Measurements from ENCODE around the gene SLC26A9. TPM values are rescaled to one million over a fixed set of nuclear protein-coding genes. Genes with fewer than 3 reads are reported as not detected.

SLC26A9 gene
- total and polyA plus RNA-seq, 2 experiments from 2014 or later = not detected

DNA sequence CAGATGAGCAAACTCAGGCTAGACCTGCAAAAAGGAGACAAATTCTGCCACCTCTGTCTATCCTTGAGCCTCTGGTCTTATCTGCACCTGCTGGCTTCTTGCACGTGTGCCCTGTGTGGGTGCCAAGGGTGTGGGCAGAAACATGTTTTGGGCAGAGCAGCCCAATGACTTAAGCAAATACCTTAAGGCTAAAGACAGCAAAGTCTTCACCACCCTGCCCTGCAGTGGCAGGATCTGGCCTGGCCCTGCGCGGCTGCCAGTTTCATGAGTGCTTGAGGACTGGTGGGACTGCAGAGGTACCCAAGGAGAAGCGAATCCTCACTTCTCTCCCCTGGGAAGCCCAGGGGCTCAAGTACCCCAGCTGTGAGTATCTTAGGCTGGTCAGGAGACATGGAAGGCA, 3.8 kb upstream of the SLC26A9 start:
- Histone ChIP-seq H3K27me3 (ENCODE audit: insufficient read depth) (no peaks in the 10 kb centered on the region), H3K4me1 (ENCODE audit: insufficient read depth) (no peaks in the 10 kb centered on the region), H3K36me3 (ENCODE audit: insufficient read depth) (no peaks in the 10 kb centered on the region), H4K20me1 (replicated peaks; ENCODE audit: insufficient read depth) (no peaks in the 10 kb centered on the region), H3F3A (replicated peaks; ENCODE audit: low read depth) (no peaks in the 10 kb centered on the region), H2AFZ (no peak overlapping the region), H3K79me2 (replicated peaks; ENCODE audit: insufficient read depth) (no peaks in the 10 kb centered on the region), H3K9me2 (ENCODE audit: insufficient read depth) (no peaks in the 10 kb centered on the region), H3K4me2 (no peak overlapping the region), H3K27ac (ENCODE audit: low read depth) (no peak overlapping the region), H3K4me3 (no peak overlapping the region)
- no peaks in the 10 kb centered on the region for H3K4me1 Mint-ChIP-seq
- no peak for ATAC-seq
- peaks cover 2% of the 10 kb centered on the region for H3K27me3 Mint-ChIP-seq (ENCODE audit: insufficient read depth, low read depth, poor library complexity)
- TF ChIP-seq NANOG (IDR thresholded peaks at IDR 0.05; ENCODE audit: borderline replicate concordance) = no peak
- no peak for TF ChIP-seq ZNF331 (CRISPR knock-in tag; IDR thresholded peaks at IDR 0.05; ENCODE audit: low read depth)
- no peak for TF ChIP-seq JUNB (IDR thresholded peaks at IDR 0.05; ENCODE audit: unreplicated experiment)
- TF ChIP-seq STAT1 (IDR thresholded peaks at IDR 0.05; ENCODE audit: unreplicated experiment) = no peak
- TF ChIP-seq, protein P1, sequence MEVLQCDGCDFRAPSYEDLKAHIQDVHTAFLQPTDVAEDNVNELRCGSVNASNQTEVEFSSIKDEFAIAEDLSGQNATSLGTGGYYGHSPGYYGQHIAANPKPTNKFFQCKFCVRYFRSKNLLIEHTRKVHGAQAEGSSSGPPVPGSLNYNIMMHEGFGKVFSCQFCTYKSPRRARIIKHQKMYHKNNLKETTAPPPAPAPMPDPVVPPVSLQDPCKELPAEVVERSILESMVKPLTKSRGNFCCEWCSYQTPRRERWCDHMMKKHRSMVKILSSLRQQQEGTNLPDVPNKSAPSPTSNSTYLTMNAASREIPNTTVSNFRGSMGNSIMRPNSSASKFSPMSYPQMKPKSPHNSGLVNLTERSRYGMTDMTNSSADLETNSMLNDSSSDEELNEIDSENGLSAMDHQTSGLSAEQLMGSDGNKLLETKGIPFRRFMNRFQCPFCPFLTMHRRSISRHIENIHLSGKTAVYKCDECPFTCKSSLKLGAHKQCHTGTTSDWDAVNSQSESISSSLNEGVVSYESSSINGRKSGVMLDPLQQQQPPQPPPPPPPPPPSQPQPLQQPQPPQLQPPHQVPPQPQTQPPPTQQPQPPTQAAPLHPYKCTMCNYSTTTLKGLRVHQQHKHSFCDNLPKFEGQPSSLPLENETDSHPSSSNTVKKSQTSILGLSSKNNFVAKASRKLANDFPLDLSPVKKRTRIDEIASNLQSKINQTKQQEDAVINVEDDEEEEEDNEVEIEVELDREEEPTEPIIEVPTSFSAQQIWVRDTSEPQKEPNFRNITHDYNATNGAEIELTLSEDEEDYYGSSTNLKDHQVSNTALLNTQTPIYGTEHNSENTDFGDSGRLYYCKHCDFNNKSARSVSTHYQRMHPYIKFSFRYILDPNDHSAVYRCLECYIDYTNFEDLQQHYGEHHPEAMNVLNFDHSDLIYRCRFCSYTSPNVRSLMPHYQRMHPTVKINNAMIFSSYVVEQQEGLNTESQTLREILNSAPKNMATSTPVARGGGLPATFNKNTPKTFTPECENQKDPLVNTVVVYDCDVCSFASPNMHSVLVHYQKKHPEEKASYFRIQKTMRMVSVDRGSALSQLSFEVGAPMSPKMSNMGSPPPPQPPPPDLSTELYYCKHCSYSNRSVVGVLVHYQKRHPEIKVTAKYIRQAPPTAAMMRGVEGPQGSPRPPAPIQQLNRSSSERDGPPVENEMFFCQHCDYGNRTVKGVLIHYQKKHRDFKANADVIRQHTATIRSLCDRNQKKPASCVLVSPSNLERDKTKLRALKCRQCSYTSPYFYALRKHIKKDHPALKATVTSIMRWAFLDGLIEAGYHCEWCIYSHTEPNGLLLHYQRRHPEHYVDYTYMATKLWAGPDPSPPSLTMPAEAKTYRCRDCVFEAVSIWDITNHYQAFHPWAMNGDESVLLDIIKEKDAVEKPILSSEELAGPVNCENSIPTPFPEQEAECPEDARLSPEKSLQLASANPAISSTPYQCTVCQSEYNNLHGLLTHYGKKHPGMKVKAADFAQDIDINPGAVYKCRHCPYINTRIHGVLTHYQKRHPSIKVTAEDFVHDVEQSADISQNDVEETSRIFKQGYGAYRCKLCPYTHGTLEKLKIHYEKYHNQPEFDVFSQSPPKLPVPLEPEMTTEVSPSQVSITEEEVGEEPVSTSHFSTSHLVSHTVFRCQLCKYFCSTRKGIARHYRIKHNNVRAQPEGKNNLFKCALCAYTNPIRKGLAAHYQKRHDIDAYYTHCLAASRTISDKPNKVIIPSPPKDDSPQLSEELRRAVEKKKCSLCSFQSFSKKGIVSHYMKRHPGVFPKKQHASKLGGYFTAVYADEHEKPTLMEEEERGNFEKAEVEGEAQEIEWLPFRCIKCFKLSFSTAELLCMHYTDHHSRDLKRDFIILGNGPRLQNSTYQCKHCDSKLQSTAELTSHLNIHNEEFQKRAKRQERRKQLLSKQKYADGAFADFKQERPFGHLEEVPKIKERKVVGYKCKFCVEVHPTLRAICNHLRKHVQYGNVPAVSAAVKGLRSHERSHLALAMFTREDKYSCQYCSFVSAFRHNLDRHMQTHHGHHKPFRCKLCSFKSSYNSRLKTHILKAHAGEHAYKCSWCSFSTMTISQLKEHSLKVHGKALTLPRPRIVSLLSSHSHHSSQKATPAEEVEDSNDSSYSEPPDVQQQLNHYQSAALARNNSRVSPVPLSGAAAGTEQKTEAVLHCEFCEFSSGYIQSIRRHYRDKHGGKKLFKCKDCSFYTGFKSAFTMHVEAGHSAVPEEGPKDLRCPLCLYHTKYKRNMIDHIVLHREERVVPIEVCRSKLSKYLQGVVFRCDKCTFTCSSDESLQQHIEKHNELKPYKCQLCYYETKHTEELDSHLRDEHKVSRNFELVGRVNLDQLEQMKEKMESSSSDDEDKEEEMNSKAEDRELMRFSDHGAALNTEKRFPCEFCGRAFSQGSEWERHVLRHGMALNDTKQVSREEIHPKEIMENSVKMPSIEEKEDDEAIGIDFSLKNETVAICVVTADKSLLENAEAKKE (CRISPR knock-in tag; IDR thresholded peaks at IDR 0.05) = no peak
- no peak for TF ChIP-seq CREB1 (CRISPR knock-in tag; IDR thresholded peaks at IDR 0.05; ENCODE audit: low read depth)
- TF ChIP-seq, protein P2, sequence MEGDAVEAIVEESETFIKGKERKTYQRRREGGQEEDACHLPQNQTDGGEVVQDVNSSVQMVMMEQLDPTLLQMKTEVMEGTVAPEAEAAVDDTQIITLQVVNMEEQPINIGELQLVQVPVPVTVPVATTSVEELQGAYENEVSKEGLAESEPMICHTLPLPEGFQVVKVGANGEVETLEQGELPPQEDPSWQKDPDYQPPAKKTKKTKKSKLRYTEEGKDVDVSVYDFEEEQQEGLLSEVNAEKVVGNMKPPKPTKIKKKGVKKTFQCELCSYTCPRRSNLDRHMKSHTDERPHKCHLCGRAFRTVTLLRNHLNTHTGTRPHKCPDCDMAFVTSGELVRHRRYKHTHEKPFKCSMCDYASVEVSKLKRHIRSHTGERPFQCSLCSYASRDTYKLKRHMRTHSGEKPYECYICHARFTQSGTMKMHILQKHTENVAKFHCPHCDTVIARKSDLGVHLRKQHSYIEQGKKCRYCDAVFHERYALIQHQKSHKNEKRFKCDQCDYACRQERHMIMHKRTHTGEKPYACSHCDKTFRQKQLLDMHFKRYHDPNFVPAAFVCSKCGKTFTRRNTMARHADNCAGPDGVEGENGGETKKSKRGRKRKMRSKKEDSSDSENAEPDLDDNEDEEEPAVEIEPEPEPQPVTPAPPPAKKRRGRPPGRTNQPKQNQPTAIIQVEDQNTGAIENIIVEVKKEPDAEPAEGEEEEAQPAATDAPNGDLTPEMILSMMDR (conservative IDR thresholded peaks at IDR 0.05; ENCODE audit: low read depth in 2 of 2) = no peak
- TF ChIP-seq, protein P3, sequence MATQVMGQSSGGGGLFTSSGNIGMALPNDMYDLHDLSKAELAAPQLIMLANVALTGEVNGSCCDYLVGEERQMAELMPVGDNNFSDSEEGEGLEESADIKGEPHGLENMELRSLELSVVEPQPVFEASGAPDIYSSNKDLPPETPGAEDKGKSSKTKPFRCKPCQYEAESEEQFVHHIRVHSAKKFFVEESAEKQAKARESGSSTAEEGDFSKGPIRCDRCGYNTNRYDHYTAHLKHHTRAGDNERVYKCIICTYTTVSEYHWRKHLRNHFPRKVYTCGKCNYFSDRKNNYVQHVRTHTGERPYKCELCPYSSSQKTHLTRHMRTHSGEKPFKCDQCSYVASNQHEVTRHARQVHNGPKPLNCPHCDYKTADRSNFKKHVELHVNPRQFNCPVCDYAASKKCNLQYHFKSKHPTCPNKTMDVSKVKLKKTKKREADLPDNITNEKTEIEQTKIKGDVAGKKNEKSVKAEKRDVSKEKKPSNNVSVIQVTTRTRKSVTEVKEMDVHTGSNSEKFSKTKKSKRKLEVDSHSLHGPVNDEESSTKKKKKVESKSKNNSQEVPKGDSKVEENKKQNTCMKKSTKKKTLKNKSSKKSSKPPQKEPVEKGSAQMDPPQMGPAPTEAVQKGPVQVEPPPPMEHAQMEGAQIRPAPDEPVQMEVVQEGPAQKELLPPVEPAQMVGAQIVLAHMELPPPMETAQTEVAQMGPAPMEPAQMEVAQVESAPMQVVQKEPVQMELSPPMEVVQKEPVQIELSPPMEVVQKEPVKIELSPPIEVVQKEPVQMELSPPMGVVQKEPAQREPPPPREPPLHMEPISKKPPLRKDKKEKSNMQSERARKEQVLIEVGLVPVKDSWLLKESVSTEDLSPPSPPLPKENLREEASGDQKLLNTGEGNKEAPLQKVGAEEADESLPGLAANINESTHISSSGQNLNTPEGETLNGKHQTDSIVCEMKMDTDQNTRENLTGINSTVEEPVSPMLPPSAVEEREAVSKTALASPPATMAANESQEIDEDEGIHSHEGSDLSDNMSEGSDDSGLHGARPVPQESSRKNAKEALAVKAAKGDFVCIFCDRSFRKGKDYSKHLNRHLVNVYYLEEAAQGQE (IDR thresholded peaks at IDR 0.05; ENCODE audit: unreplicated experiment) = no peak
- TF ChIP-seq, protein P4, sequence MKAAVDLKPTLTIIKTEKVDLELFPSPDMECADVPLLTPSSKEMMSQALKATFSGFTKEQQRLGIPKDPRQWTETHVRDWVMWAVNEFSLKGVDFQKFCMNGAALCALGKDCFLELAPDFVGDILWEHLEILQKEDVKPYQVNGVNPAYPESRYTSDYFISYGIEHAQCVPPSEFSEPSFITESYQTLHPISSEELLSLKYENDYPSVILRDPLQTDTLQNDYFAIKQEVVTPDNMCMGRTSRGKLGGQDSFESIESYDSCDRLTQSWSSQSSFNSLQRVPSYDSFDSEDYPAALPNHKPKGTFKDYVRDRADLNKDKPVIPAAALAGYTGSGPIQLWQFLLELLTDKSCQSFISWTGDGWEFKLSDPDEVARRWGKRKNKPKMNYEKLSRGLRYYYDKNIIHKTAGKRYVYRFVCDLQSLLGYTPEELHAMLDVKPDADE (IDR thresholded peaks at IDR 0.05) = no peak
- no peak for DNase-seq (ENCODE audit: low spot score)
- no peaks in the 10 kb centered on the region; the same call in 2 of the 3 replicates for H3K9me3 Mint-ChIP-seq
- H3K36me3 Mint-ChIP-seq (ENCODE audit: low read depth) = no peaks in the 10 kb centered on the region
- no peak overlapping the region for H3K27ac Mint-ChIP-seq
- no peak overlapping the region for H3K4me3 Mint-ChIP-seq

Measured in GM23338 (cell line).